Thymus (tissue), 11 donors: ENCODE measurements around the gene COL4A1. TPM values are rescaled to one million over a fixed set of nuclear protein-coding genes. Genes with fewer than 3 reads are reported as not detected.
A peak's percentile ranks its signal among the peaks of the same experiment; 100 is the strongest.

Experiments used
- DNase-seq, 9 donors: peaks; one replicate each; pipeline ENCODE4 v3.0.0-alpha.2; 2013; ENCODE audit warnings: low spot score in 9 of 9, low read depth in 6 of 9, missing footprints in 1 of 9
- H3K27ac ChIP-seq, 2 donors: one replicate each; pipeline ENCODE4 v1.5.1; 2013; ENCODE audit warnings: control low read depth in 1 of 2, low read depth in 1 of 2, low read length in 1 of 2, mild to moderate bottlenecking in 1 of 2, moderate library complexity in 1 of 2
- H3K27me3 ChIP-seq, 2 donors: one replicate each; pipeline ENCODE4 v1.5.1; 2013; ENCODE audit warnings: low read length in 1 of 2; ENCODE audit not compliant: control insufficient read depth in 2 of 2, insufficient read depth in 1 of 2
- H3K36me3 ChIP-seq, 2 donors: one replicate each; pipeline ENCODE4 v1.5.1; 2013; ENCODE audit warnings: low read length in 1 of 2, mild to moderate bottlenecking in 1 of 2, moderate library complexity in 1 of 2; ENCODE audit not compliant: control insufficient read depth in 2 of 2, insufficient read depth in 2 of 2
- H3K4me1 ChIP-seq, 2 donors: one replicate each; pipeline ENCODE4 v1.5.1; 2013; ENCODE audit warnings: low read length in 2 of 2; ENCODE audit not compliant: control insufficient read depth in 2 of 2, insufficient read depth in 2 of 2
- H3K4me3 ChIP-seq, 2 donors: one replicate each; pipeline ENCODE4 v1.5.1; 2013; ENCODE audit warnings: low read length in 2 of 2, control low read depth in 1 of 2, mild to moderate bottlenecking in 1 of 2
- H3K9me3 ChIP-seq, 2 donors: one replicate each; pipeline ENCODE4 v1.5.1; 2013; ENCODE audit warnings: low read length in 1 of 2, mild to moderate bottlenecking in 1 of 2; ENCODE audit not compliant: control insufficient read depth in 2 of 2, insufficient read depth in 1 of 2
- WGBS: extraction: QIAGEN DNeasy Blood & Tissue Kit; methylation state at CpG from one replicate; pipeline ENCODE4 v1.1.7; 2013; 5-methylcytosine and 5-hydroxymethylcytosine counted together
- polyA plus RNA-seq: library from polyadenylated mRNA; stranded (reverse); fragments of 200-250 nt; gene quantifications from one replicate; pipeline ENCODE4 v1.2.3, GENCODE V29; 2013
- total RNA-seq: library from RNA; stranded (reverse); fragments of 120-200 nt; gene quantifications from one replicate; pipeline ENCODE4 v1.2.4, GENCODE V29; 2013
- donor health status: healthy.

The COL4A1 gene
- total and polyA plus RNA-seq, 2 donors: 63.0 to 95.2 TPM

GRCh38 chr13:110344320-110344719 is 37.4 kb upstream of the COL4A1 start:
- Histone ChIP-seq H3K9me3 (peaks cover 0 to 1% of the 10 kb centered on the region in 2 donors), H3K4me3 (no peak overlapping the region), H3K27ac (no peak overlapping the region), H3K27me3 (peaks cover 0 to 32% of the 10 kb centered on the region in 2 donors), H3K36me3 (no peaks in the 10 kb centered on the region), H3K4me1 (peaks cover 0 to 5% of the 10 kb centered on the region in 2 donors)
- 95% methylated on average over 5 of the region's 5 CpGs for WGBS
- DNase-seq: no peak

- peaks cover 0 to 1% of the 10 kb centered on the region in 2 donors for H3K9me3 ChIP-seq
- 92% methylated on average over 16 of the region's 16 CpGs for WGBS
- peaks cover 0 to 36% of the 10 kb centered on the region in 2 donors for H3K27me3 ChIP-seq
- H3K4me3 ChIP-seq: no peak overlapping the region
- H3K36me3 ChIP-seq: no peaks in the 10 kb centered on the region
- DNase-seq: no peak
- H3K27ac ChIP-seq: no peak overlapping the region
- peaks cover 0 to 5% of the 10 kb centered on the region in 2 donors for H3K4me1 ChIP-seq
These were observed 36.4 kb upstream of the COL4A1 start for GRCh38 chr13:110343241-110343865.

GRCh38 chr13:110342474-110342873 is 35.5 kb upstream of the COL4A1 start:
- Histone ChIP-seq H3K36me3 (no peaks in the 10 kb centered on the region), H3K9me3 (peaks cover 0 to 1% of the 10 kb centered on the region in 2 donors), H3K4me3 (no peak overlapping the region), H3K4me1 (peaks cover 0 to 5% of the 10 kb centered on the region in 2 donors), H3K27me3 (peaks cover 0 to 38% of the 10 kb centered on the region in 2 donors), H3K27ac (no peak overlapping the region)
- no peak for DNase-seq
- 86% methylated on average over 9 of the region's 9 CpGs for WGBS

- no peak overlapping the region for H3K4me3 ChIP-seq
- peaks cover 0 to 1% of the 10 kb centered on the region in 2 donors for H3K9me3 ChIP-seq
- peak in 1 of 9 donors; percentile 13 for DNase-seq
- H3K27ac ChIP-seq: peak overlapping the region; percentile 10 to 56
- peaks cover 0 to 38% of the 10 kb centered on the region in 2 donors for H3K27me3 ChIP-seq
- no peaks in the 10 kb centered on the region for H3K36me3 ChIP-seq
- H3K4me1 ChIP-seq: peaks cover 0 to 5% of the 10 kb centered on the region in 2 donors
- WGBS: 17% methylated on average over 14 of the region's 14 CpGs
These were observed 34.7 kb upstream of the COL4A1 start for GRCh38 chr13:110341445-110342244.

GRCh38 chr13:110340812-110341444 is 34.0 kb upstream of the COL4A1 start:
- WGBS: 10% methylated on average over 24 of the region's 24 CpGs
- Histone ChIP-seq H3K27me3 (peaks cover 0 to 38% of the 10 kb centered on the region in 2 donors), H3K4me3 (no peak overlapping the region), H3K9me3 (peaks cover 0 to 1% of the 10 kb centered on the region in 2 donors), H3K36me3 (no peaks in the 10 kb centered on the region), H3K27ac (peak overlapping the region; percentile 1 to 10), H3K4me1 (peaks cover 0 to 5% of the 10 kb centered on the region in 2 donors)
- DNase-seq: peak in 2 of 9 donors; percentile 7 to 23

- no peaks in the 10 kb centered on the region for H3K36me3 ChIP-seq
- no peak overlapping the region for H3K27ac ChIP-seq
- H3K4me3 ChIP-seq: no peak overlapping the region
- H3K4me1 ChIP-seq: peaks cover 0 to 5% of the 10 kb centered on the region in 2 donors
- DNase-seq: no peak
- 93% methylated on average over 9 of the region's 9 CpGs for WGBS
- peaks cover 0 to 38% of the 10 kb centered on the region in 2 donors for H3K27me3 ChIP-seq
- H3K9me3 ChIP-seq: peaks cover 0 to 1% of the 10 kb centered on the region in 2 donors
These were observed 33.1 kb upstream of the COL4A1 start for GRCh38 chr13:110339975-110340550.

GRCh38 chr13:110339263-110339662 is 32.3 kb upstream of the COL4A1 start:
- H3K27me3 ChIP-seq: peaks cover 0 to 38% of the 10 kb centered on the region in 2 donors
- no peak for DNase-seq
- WGBS: 84% methylated on average over 6 of the region's 6 CpGs
- H3K36me3 ChIP-seq: no peaks in the 10 kb centered on the region
- H3K9me3 ChIP-seq: peaks cover 0 to 1% of the 10 kb centered on the region in 2 donors
- no peak overlapping the region for H3K4me3 ChIP-seq
- H3K4me1 ChIP-seq: peaks cover 0 to 5% of the 10 kb centered on the region in 2 donors
- H3K27ac ChIP-seq: no peak overlapping the region

- Histone ChIP-seq H3K4me1 (peaks cover 0 to 5% of the 10 kb centered on the region in 2 donors), H3K9me3 (peaks cover 0 to 1% of the 10 kb centered on the region in 2 donors), H3K36me3 (no peaks in the 10 kb centered on the region), H3K27ac (no peak overlapping the region), H3K27me3 (peaks cover 0 to 38% of the 10 kb centered on the region in 2 donors), H3K4me3 (no peak overlapping the region)
- WGBS: 56% methylated on average over 13 of the region's 13 CpGs
- no peak for DNase-seq
These were observed 31.6 kb upstream of the COL4A1 start for GRCh38 chr13:110338441-110339101.
